Left colon (tissue), 2 donors: Measurements from ENCODE around the gene RRAS. TPM values are rescaled to one million over a fixed set of nuclear protein-coding genes. Genes with fewer than 3 reads are reported as not detected.
"Not testable (repeated sequence)": the region's sequence is repeated elsewhere in the genome, so short reads cannot be mapped to it uniquely, and the experiment has no call there.

Source experiments
- ATAC-seq: fragments of 200-7000 bp; cut with Tn5 transposase; one replicate; pipeline ENCODE4 v1.9.1; 2020; ENCODE audit warnings: mild to moderate bottlenecking, moderate library complexity
- DNase-seq, 2 donors: peaks; one replicate each; pipeline ENCODE4 v3.0.0-alpha.2; 2020
- intact Hi-C, 2 donors: fragments of 100-400 bp; cut with DNase I in 1 of 2; cut with micrococcal nuclease in 1 of 2; formaldehyde crosslinking; loops; one replicate each; pipeline versions ENCODE4 v1.11.2 to v1.14.0; 2022; cut with DNase I, micrococcal nuclease
- total RNA-seq, 2 donors: library from RNA; stranded (reverse); fragmentation: NEBNext Ultra II Directional; extraction: Animal tissue kit (Norgen Biotek cat#: 25700); gene quantifications; one replicate each; pipeline ENCODE4 v1.2.1, GENCODE V29; 2021
- donor health status: DM: no; HTN: no; CAD: no.
- donor health status: DM: yes; HTN: yes; CAD: no.

Gene RRAS
- total RNA-seq, 2 donors from 2014 or later: 41.7 to 76.6 TPM

DNA sequence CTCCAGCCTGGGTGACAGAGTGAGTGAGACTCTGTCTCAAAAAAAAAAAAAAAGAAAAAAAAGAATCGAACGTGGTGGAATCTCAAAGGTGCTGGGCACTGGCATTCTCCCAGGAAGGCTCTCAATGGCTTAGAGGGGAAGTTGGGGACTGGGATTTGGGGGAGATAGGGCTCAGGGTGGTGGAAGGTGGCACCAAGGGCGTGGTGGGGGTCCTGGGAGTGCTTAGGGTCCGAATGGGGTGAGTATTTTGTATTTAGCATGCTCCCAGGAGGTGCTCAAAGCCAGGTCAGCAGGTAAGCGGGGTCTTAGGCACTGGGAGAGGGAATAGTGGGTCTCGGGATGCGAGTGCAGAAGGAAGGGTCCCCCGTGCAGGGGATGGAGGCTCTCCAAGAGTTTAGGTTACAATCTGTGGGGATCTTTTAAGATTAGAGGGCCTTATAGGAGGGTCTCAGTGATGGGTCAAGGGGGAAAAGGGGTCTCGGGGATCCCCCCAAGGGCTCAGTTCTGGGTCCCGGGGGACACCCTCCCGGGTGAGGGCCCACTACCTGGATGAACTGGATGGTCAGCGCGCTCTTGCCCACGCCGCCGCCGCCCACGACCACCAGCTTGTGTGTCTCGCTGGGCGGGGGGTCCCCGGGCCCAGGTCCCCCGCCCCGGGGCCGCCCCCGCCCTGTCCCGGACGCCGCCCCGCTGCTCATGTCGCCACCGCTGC lies 386 bp downstream of the RRAS start:
- DNase-seq (peak; percentile 48 to 62), ATAC-seq (no peak)
- intact Hi-C loops: loop anchor here in 1 of 2 donors (5.0 kb wide), 1 partner anchor 47 kb away; the partner anchor contains the start of gene PRR12

DNA sequence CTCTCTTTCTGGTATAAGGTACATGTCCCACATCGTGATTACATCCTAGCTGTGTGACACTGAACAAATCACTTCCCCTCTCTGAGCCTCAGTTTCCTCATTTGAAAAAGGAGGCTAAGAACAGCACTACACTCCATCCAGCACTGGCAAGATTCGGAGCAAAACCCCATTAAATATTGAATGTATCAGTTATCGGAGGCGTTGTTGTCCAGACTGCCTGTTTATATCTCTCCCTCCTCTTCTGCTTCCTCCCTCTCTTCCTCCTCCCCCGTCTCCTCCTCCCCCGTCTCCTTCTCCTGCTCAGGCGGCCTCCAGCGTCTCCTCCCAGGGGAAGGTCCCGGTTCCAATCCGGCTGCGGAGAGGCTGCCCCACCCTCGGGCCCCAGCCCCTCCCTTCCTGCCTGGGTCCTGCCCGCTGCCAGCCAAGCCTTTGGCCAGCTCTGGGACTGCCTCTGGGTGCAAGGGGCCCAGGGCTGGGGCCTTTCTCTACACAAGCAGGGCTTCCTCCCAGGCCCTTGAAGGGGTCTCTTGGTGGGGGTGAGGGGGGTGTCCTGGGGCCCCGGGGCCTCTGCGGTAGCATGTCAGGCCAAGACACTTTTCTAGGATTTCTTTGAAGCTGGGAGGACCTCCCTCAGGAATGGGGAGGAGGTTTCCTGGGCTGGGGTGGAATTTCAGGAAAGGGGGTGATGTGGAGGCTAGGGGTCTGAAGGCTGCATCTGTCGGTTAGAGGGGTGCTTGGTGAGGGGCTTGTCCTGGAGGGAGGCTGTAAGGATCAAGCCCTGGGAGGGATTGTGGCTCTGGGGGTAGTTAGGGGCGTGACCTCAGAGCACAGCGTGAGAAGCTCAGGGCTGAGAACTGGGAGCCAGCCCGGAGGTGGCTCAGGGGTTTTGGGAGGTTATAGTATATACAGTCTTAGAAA lies 1.9 kb downstream of the RRAS start:
- peak; percentile 44 for ATAC-seq
- intact Hi-C loops: loop anchor here in 1 of 2 donors (5.0 kb wide), 1 partner anchor 46 kb away; the partner anchor contains the start of gene PRR12
- DNase-seq: peak; percentile 87 to 95

DNA sequence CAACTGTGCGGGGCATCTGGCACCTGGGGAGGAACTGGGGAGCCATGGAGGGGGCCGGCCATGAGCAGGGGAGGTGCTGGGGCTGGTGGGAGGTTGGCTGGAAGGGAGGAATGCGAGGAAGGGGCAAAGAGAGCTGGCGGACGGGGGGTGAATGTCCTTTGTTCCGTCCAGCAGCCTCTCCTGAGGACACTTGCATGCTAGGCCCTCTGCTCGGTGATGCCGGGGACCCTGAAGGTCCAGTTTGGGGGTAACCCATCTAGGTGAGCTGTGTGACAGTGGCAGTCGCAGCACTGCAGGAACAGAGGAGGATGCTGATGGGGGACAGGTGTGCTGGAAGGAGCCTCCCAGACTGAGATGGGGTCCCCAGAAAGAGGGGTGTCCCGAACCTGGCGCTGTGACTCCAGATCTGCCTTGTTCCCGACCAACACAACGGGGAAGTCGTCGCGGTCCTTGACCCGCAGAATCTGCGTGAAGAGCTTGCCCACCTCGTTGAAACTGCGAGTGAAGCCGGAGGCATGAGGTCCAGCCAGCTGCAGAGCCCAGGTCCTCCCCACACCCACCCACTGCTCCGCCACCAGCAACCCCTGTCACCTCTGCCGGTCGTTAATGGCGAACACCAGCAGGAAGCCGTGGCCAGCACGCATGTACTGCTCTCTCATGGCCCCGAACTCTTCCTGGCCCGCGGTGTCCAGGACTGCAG lies 3.6 kb downstream of the RRAS start:
- intact Hi-C loops: loop anchor here in 1 of 2 donors (5.0 kb wide), 1 partner anchor 44 kb away; the partner anchor contains the start of gene PRR12
- ATAC-seq: no peak
- no peak for DNase-seq

DNA sequence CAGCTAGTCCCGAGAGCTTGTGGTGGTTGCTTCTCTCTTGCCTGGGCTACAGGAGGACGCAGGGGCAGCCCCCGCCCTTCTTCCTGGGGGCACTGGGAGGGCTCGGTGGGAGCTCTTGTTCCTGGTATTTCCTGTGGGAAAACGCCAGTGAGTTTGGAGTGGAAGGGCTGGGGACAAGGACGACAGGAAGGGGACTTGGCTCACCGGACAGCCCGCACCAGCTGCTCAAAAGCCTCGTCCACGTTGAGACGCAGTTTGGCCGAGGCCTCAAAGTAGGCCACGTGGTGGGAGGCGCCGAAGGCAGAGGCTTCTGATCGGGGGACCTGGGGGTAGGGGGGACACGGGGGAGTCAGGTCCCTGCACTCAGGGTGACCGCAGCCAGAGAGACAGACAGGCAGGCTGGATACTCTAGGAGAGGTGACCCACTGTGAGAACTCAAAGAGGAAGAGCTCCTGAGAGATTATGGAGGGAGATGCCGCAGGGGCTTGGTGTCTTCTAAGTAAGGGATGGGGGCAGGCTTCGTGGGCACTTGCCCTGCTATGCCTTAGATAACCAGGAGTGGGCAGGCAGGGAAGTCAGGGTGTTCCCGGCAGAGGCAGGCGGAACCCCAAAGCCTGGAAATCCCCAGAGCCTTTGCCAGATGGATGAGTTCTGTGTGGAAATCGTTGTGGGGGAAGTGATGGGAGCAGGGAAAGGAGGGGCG lies 4.3 kb downstream of the RRAS start:
- DNase-seq (no peak), ATAC-seq (no peak)
- intact Hi-C loops: loop anchor here in 1 of 2 donors (5.0 kb wide), 1 partner anchor 43 kb away; the partner anchor contains the start of gene PRR12

DNA sequence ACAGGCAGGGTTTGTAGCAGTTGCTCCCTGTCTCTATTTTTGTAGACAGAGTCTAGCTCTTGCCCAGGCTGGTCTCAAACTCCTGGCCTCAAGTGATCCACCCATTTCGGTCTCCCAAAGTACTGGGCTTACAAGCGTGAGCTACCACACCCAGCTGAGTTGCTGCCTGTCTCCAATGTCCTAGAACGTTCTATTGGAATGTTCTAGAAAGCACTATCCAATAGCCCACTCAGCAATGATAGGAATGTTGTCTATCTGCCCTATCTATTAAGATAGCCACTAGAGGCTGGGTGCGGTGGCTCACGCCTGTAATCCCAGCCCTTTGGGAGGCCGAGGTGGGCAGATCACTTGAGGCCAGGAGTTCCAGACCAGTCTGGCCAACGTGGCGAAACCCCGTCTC lies 6.7 kb downstream of the RRAS start:
- ATAC-seq, intact Hi-C loops, DNase-seq: not testable (repeated sequence)

DNA sequence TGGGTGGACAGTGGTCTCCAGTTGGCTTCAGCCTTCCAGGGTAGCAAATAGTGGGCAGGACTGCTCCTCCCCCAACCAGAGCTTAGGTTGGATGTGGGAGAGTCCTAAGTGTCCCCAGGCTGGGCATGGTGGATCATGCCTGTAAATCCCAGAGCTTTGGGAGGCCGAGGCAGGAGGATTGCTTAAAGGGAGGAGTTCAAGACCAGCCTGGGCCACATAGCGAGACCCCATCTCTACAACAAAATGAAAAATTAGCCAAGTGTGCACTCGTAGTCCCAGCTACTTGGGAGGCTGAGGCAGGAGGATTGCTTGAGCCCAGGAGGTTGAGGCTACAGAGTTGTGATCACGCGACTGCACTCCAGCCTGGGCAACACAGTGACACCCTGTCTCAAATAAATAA lies 7.4 kb downstream of the RRAS start:
- ATAC-seq (no peak), DNase-seq (no peak)
- intact Hi-C loops: no loop called here

DNA sequence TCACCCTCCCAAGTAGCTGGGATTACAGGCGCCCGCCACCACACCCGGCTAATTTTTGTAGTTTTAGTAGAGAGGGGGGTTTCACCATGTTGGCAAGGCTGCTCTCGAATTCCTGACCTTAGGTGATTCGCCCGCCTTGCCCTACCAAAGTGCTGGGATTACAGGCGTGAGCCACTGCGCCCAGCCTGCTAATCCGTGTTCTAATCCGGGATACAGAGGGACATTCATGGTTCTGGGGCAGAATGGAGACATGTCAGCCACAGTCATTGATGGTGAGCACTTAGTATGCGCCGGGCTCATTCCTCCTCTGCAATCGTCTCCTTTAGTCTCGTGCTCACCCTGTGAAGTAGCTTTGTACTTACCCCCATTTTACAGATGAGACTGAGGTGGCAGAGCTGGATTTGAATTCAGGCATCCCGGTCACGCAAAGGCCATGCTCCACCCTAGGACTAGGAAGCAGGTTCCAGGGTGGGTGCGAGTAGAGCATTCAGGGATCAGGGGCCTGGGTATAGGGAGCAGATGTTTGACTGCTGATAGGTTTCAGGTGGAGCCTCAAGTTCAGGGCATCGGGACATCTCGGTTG lies 8.2 kb downstream of the RRAS start:
- ATAC-seq: no peak
- no peak for DNase-seq
- intact Hi-C loops: no loop called here

DNA sequence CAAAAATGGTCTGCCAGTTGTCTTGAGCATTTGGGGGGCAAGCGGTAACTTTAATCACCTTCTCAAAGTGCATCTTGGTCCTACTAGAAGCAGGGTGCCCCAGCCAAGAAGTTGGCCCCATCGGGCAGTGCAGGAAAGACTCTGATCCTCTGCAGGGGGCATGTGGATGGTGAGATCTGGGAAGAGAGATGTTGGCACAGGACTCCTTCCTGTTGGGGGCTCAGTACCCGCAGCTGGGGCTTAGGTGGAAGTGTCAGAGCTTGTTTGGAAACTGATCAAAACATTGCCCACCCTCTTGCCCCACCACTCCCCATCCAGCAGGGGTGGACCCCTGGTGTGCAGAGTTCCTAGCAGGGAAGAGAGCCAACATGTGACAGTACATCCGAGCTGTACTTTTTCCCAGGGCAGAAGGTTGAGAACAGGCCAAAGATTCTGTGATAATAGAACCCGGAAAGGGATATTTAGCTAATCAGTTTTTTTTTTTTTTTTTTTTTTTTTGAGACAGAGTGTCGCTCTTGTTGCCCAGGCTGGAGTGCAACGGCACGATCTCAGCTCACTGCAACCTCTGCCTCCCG lies 8.8 kb downstream of the RRAS start:
- ATAC-seq: peak; percentile 16
- no peak for DNase-seq
- intact Hi-C loops: no loop called here

DNA sequence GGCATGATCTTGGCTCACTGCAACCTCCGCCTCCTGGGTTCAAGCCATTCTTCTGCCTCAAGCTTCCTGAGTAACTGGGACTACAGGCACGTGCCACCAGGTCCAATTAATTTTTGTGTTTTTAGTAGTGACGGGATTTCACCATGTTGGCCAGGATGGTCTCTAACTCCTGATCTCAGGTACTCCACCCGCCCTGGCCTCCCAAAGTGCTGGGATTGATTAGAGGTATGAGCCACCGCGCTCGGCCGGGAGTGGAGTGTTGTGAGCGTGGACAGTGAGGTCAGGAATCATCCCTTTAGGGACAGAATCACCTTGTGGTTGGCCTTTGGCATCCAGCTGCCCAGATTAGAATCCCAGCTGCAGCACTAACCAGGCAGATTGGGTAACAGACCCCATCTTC lies 10.3 kb downstream of the RRAS start:
- intact Hi-C loops: no loop called here
- DNase-seq: no peak
- ATAC-seq: no peak

DNA sequence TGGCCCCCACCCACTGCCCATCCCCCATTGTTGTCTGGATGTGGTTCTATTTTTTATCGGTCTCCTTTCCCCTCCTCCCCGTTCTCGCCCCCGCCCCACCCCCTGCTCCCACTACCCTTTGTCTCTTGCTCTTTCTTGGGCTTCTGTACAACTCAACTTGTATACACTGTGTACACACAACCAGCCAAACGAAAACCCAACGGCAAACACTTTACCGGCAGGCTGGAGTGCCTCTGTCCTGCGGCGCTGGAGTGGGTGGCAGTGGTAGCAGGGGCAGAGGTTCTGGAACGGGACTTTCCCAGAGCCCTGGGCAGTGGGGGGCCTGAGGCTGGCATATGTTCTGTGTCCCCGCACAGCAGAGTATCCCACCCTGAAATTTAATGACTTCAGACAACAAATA lies 13.7 kb downstream of the RRAS start:
- ATAC-seq (no peak), DNase-seq (no peak)
- intact Hi-C loops: no loop called here

DNA sequence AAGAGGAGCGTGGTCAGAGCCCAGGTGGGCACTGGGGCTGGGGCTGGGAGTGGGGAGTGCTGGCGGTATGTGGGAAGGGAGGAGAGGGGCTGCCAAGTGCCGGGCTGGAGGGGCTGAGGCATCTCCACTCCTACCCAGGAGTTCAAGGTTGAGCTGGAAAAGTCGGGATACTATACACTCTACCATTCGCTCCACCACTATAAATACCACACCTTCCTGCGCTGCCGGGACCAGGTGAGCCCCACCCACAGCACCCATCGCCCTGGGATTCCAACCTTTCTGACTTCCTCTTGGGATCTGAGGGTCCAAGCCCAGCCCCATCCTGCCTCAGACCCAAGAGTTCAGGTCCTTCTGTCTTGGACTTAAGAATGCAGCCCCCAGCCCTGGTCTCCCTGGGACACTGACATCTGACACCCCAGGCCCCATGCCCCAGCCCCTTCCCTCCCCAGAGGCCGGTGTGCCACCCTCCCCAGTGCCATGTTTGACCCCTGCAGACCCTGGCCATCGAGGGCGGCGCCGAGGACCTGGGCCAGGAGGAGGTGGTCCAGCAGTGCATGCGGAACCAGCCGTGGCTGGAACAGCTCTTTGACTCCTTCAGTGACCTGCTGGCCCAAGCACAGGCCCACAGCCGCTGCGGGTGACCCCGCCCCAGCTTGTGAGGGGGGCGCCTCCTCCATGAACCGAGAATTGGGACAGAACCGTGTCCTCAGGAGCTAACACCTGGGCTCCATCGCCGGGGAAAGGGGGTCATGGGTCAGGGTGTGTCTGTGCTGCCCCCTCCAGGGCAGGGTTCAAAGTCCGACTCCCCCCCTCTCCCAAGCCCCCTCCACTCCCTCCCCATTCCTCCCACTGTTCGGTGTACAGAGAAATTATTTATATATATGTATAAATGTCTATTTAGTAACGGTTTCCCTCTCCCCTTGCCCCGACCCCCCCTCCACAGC lies 14.7 kb downstream of the RRAS start:
- intact Hi-C loops: no loop called here
- ATAC-seq: peak; percentile 56
- no peak for DNase-seq

DNA sequence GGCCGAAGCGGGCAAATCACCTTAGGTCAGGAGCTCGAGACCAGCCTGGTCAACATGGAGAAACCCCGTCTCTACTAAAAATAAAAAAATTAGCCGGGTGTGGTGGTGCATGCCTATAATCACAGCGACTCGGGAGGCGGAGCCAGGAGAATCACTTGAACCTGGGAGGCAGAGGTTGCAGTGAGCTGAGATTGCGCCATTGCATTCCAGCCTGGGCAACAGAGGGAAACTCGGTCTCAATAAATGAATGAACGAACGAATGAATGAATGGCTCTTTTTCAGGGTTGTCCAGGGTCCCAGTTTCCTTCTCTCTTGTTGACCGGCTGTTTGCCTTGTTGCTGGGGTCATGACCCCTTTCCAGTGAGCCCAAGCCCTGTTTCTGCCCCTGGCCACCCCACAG lies 22.1 kb downstream of the RRAS start:
- ATAC-seq, intact Hi-C loops, DNase-seq: not testable (repeated sequence)

DNA sequence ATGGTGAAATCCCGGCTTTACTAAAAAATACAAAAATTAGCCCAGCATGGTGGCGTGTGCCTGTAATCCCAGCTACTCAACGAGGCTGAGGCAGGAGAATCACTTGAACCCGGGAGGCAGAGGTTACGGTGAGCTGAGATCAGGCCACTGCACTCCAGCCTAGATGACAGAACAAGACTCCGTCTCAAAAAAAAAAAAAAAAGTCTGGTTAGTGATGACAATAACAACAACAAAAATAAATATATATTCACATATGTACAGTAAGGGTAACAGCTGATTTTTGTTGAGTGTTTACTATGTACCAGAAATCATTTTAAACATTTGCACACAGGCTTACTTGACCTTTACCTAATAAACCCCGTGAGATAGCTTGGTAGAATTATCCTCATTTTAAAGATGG lies 23.0 kb downstream of the RRAS start:
- no peak for ATAC-seq
- intact Hi-C loops: no loop called here
- no peak for DNase-seq

DNA sequence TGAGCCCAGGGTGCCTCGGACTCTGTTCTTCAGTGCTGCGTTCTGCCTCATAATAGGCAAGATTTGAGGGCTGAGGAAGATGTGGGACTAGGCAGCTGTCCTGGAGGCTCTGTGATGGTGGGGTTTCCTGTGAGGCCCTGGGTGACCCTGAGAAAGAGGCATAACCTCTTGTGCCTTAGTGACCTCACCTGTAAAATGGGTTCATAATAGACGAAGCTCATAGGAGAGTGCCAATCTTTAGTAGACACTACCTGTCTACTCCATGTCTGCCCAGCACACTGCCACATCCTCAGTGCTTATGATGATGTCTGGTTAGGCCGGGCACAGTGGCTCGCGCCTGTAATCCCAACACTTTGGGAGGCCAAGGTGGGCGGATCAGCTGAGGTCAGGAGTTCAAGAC lies 23.4 kb downstream of the RRAS start:
- ATAC-seq (no peak), DNase-seq (no peak)
- intact Hi-C loops: no loop called here

DNA sequence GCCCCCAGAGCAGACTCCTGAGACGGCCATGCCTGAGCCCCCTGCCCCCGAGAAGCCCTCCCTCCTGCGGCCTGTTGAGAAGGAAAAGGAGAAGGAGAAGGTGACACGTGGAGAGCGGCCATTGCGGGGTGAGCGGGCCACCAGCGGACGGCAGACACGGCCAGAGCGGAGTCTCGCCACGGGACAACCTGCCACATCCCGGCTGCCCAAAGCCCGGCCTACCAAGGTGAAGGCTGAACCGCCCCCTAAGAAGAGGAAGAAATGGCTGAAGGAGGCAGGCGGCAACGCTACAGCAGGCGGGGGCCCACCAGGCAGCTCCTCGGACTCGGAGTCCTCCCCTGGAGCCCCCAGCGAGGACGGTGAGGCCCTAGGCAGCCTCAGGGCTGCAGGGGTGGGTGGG lies 24.1 kb downstream of the RRAS start:
- no peak for DNase-seq
- ATAC-seq: no peak
- intact Hi-C loops: no loop called here

DNA sequence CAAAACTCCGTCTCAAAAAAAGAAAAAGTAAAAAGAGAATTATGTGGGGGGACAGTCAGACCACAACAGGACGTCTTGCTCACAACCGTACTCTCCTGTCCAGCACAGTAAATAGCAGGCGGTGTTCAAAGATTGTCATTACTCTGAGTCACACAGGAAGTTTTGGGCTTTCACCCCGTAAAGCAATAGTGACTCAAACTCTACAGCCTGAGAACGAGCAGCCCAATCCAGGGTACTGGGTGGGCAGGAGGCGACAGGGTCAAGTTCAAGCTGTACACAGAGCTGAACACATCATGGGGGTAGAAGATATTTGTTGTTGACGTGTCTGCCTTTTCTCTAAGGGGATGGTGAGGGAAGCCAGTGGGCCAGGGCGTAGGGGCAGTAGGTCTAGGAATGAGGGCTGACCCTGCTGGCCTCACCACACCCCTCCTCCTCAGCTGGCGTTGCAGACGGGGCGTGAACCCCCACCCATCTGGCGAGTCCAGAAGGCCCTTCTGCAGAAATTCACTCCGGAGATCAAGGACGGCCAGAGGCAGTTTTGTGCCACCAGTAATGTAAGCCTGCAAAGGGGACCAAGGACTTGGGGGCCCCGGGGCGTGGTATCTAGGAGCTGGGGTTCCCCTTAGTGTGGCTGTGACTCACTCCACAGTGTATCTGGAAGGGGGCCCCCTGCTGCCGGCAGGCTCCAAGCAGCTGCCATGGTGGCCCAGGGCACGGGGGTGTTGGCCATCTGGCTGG lies 25.7 kb downstream of the RRAS start:
- ATAC-seq (peak; percentile 53), DNase-seq (no peak)
- intact Hi-C loops: no loop called here
